HuH-7 (cell line): Measurements from ENCODE around the gene SIRT2.
"Not testable (repeated sequence)": the region's sequence is repeated elsewhere in the genome, so short reads cannot be mapped to it uniquely, and the experiment has no call there.

ENCODE experiments used
- DNase-seq: peaks from one replicate; pipeline ENCODE4 v3.0.0; 2011; ENCODE audit warnings: low spot score

The SIRT2 gene

DNA sequence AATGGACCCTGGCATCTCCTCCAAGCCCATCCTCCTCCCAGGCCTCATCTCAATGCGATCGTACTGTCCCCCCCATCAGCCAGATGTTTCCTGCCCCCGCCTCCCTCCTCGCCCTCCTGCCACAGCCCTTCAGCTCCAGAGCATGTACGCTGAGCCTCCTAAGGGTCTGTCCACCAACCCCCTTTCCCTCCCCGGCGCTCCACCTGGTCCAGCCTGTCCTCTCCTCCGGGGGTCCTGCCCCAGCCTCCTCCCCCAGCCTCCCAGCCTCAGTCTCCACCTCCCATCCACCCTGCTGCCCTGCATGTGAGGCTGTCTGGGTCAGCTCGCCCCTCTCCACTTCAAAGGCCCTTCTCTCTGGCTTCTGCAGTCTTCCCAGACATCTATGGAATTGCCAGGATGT, 4.5 kb downstream of the SIRT2 start:
- DNase-seq: no peak

- no peak for DNase-seq
These were observed 6.1 kb downstream of the SIRT2 start for GRCh38 chr19:38893341-38893771.

DNA sequence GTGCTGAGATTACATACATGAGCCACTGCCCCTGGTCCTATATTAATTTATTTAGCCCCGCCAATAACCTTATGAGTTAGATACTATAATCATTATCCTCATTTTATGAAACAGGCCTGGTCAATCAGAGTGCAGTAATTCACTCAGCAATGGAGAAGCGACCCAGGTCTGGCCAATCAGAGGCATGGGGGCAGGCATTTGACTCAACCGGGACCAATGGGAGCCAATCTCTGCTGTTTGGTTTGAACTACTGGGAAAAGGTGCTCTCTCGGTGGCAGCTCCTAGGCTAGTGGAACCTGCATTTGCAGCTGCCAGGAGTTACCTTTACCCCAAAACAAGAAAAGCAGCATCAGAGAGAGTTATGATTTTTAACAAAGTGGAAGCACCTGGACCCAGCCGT, 6.6 kb downstream of the SIRT2 start:
- no peak for DNase-seq

DNA sequence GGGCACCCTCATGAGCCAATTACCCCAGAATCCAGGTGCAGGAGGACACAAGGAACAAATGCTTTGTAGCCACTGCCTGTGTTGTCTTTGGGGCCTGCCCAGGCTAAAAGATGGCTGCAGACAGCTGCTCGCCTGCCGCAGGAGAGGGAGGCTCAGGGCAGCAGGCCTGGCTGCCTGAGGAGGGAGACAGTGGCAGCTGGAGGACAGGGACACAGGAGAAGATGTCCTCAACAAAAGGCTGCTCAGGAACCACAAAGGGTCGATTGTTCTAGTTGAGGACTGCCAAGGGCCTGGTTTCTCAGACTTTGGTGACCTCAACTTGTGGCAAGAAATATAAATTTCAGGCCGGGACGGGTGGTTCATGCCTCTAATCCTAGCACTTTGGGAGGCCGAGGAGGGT, 7.6 kb downstream of the SIRT2 start:
- DNase-seq: no peak

GRCh38 chr19:38890686-38891085, 8.7 kb downstream of the SIRT2 start:
- DNase-seq: no peak

GRCh38 chr19:38889803-38890202, 9.6 kb downstream of the SIRT2 start:
- DNase-seq: no peak

DNA sequence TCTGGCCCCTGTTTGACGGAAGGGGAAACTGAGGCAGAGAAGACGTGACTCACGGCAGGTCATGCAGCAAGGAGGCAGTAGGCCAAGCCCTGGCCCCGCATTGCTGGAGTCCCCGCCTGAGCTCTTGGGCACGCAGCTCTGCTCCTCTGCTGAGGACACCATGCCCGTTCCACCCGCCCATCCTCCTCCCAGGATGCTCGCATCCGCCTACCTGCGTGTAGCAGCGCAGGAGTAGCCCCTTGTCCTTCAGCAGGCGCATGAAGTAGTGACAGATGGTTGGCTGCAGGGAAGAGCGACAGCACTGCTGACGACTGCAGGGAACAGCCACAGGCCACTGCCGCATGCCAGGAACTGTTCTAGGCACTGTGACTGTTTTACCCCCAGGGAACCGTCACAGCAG, 10.5 kb downstream of the SIRT2 start:
- no peak for DNase-seq

DNA sequence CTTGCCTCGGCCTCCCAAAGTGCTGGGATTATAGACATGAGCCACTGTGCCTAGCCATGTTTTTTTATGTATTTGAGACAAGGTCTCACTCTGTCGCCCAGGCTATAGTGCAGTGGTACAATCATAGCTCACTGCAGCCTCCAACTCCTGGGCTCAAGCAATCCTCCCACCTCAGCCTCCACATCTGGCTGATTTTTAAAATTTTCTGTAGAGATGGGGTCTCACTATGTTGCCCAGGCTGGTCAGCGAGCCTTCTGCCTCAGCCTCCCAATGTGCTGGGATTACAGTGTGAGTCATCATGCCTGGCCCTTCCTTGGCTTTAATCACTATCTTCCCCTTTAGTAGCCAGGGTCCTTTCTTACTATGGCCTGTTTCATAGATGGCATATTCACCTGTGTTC, 14.7 kb downstream of the SIRT2 start:
- DNase-seq: not testable (repeated sequence)

DNA sequence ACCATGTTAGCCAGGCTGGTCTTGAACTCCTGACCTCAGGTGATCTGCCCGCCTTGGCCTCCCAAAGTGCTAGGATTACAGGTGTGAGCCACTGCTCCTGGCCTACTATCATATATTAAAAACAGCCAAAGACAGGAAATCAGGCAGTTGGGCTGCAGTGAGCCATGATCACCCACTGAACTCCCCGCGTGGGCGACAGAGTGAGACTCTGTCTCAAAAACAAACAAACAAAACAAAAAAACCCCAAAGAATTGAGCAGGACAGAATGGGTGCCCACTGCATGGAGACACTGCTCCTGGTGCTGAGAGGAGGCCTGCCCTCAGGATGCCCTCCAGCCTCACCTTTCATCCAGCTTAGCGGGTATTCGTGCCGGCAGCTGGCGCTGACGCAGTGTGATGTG, 16.1 kb downstream of the SIRT2 start:
- DNase-seq: no peak

DNA sequence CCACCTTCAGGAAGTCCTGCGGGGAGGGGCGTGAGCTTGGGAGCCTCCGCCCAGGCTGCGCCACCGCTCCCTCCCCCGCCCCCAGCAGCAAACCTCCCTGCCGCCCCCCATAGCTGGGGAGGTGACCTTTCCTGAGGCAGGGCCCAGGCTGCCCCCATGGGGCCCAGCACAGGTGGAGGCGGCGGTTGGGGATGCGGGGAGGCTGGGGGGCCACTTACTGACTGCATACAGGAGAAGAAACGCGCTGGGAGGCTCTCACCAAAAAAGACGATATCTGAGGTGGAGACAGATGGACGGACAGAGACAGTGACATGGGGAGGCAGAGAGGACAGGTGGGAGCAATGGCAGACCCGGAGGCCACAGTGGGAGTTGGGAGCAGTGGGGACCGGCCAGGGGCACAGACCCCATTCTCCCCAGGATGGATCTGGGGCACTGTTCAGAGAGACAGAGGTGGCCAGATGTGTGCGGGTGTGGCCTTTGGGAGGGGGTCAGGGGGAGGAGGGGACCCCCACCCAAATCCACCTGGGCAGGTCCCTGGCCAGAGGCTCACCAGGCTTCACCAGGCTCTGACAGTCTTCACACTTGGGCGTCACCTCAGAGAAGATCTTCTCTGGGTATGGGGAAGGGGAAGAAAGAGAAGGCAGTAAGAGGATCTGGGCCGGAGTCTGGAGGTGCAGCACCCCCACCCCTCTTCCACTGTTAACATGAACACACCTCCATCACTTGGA, 18.4 kb downstream of the SIRT2 start:
- no peak for DNase-seq

- no peak for DNase-seq
These were observed 19.1 kb downstream of the SIRT2 start for GRCh38 chr19:38880076-38880881.

DNA sequence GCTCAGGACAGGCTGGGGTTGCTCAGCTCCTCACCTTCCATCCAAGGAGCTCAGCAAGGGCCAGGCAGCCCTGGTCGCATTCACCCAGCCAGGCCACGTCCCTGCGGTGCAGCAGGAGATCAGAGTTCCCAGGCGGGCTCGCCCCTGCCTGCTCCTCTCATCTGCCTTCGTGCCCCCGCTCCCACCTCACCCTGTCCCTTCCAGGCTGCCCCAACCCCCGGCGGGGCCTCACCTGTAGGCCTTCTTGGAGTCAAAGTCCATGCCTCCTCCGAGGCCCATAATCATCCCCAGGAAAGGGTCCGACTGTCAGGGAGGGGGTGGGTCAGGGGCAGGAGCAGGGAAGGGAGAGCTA, 20.0 kb downstream of the SIRT2 start:
- DNase-seq: no peak

GRCh38 chr19:38878575-38879399, 20.6 kb downstream of the SIRT2 start:
- no peak for DNase-seq

- DNase-seq: no peak
These were observed 21.4 kb downstream of the SIRT2 start, which contains the start of gene RINL for GRCh38 chr19:38877781-38878574. RINL (minus strand) TSS chr19:38878275; CDS start chr19:38876742, 1,533 bp downstream.

DNA sequence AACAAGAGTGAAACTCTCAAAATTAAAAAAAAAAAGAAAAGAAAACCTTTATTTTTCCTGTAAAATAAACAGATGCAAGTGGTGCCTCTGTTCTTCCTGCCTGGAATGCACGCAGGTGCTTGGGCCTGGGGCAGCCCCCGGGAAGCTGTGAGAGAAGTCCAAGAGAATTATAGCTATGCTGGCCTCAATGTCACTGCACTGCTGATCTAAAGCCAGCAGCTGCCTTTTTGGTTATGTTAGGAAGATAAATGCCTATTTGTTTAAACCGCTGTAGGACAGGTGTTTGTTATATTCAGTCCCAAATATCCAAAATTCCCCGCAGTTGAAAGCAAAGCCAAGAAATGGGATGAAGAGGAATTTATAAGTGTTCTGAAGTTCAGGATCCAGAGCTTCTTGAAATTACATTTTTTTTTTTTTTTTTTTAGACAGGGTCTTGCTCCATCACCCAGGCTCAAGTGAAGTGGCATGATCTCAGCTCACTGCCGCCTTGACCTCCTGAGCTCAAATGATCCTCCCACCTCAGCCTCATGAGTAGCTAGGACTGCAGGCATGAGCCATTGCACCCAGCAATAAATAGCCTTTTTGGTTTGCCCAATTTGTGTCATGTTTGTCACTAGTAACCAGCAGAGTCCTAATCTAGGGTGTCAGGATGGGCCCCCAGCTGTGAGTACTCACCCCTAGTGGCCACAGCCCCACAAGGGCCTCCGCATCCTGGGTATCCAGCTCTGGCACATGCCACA, 23.6 kb downstream of the SIRT2 start:
- no peak for DNase-seq

- DNase-seq: not testable (repeated sequence)
These were observed 26.0 kb downstream of the SIRT2 start for GRCh38 chr19:38873400-38873799.

DNA sequence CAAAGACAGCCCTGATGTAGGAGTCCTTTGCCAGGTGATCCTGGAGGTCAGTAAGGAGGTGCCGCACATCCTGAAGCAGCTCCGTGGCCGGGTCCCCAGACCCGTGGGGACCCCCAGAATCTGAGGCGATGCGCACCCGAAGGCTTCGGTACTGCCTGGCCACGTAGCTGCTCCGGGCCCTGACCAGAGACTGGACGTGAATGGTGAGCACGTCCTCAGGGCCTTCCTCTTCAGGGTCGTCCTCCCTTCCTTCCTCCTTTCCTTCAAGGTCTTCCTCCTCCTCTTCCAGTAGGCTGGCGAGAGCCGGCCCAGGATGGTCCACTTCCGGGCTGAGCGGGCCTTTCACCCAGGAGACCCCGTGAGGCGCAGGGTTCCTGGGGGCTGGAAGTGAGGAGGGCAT, 28.8 kb downstream of the SIRT2 start:
- no peak for DNase-seq

- peak; percentile 79 for DNase-seq
These were observed 29.4 kb downstream of the SIRT2 start for GRCh38 chr19:38869836-38870607.

DNA sequence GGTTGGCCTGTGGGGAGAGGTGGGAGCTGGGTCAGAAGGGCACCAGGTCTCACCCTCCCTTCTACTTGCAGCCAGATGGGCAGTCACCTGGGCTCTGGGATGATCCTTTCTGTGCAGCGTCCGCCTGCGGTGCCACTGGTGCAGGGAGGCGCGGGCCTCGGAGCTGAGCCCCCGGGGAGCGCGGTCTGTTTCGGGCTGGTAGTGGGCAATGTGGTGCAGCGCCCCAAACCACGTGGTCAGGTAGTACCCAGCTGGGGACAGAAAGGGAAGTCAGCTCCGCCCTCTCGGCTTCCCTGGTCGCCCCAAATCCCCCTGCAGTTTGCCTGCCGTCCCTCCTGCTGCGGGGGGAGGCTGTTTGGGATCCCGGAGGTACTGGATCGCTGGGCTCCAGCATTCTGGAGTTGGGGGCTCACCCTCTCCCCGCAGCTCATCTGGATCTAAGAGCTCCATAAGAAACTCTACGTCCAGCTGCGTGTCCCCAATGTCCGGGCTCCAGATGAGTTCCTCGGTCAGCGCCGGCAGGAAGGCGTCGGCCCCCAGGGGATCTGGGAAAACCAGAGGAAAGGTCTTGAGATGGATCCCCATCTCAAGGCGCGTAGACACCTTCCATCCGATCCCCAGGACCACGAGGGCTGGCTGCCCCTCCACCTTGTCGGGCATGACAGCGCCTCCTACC, 30.1 kb downstream of the SIRT2 start:
- DNase-seq: no peak

- no peak for DNase-seq
These were observed 30.9 kb downstream of the SIRT2 start for GRCh38 chr19:38868551-38868950.
